ENCODE data around the gene CCDC187.
"Not testable (repeated sequence)": the region's sequence is repeated elsewhere in the genome, so short reads cannot be mapped to it uniquely, and the experiment has no call there.

The CCDC187 gene

DNA sequence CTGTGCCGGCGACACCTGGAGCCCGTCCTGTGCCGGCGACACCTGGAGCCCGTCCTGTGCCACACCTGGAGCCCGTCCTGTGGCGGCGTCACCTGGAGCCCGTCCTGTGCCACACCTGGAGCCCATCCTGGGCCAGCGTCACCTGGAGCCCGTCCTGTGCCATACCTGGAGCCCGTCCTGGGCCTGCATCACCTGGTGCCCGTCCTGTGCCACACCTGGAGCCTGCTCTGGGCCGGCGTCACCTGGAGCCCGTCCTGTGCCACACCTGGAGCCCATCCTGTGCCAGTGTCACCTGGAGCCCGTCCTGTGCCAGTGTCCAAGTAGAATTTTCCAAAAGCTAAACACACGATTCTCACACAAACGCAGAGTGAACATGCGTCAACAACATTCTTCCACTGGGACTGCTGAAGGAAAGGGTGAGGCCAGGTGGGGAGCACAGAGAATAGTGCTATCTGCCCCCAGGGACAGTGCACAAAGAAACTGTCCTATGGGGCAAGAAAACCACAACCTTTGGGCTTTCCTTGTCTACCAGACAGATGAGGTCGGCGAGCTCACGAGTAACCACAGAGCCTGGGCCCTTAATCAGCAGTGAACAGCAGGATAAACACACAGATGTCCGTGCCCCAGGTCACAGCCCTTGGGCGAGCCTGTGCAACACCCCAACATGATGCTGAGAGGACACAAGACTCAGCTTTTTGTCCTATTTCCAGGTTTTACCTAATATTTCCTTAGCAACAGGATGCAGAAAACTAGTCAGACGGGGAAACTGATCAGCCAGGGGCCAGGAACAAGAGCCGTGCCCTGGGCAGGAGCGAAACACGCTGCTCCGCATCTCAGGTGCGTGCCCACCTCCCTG, 66.2 kb downstream of the CCDC187 start:
- H3K4me3 ChIP-seq (ENCODE audit: low read length): no peak overlapping the region
- no peak for DNase-seq (ENCODE audit: low read depth, low spot score)

- not testable (repeated sequence) for DNase-seq (ENCODE audit: low read depth, low spot score); H3K4me3 ChIP-seq (ENCODE audit: low read length)
Observed at GRCh38 chr9:136236471-136237410, 67.2 kb downstream of the CCDC187 start.

GRCh38 chr9:136235709-136236455, 68.0 kb downstream of the CCDC187 start:
- H3K4me3 ChIP-seq (ENCODE audit: low read length): no peak overlapping the region
- no peak for DNase-seq (ENCODE audit: low read depth, low spot score)

DNA sequence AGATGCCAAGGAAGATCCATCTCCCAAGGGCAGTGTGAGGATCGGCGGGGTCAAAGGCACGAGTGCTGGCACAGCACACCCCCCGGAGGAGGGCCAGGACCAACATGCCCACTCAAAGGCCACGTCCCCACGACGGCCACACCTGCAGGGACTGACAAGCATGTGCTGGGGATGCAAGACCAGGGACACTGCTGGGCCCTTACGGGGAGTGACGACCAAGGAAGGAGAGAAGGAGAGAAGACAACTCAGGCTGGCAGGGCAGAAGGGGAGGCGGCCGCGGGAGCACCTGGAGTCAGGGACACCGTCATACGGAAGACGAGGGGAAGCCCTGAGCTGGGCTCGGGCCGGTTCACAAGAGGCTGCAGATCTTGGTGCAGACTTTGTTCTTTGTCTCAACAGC, 68.7 kb downstream of the CCDC187 start:
- DNase-seq (ENCODE audit: low read depth, low spot score): no peak
- no peak overlapping the region for H3K4me3 ChIP-seq (ENCODE audit: low read length)

GRCh38 chr9:136234597-136234996, 69.3 kb downstream of the CCDC187 start:
- no peak for DNase-seq (ENCODE audit: low read depth, low spot score)
- H3K4me3 ChIP-seq (ENCODE audit: low read length): no peak overlapping the region

GRCh38 chr9:136233868-136234267, 70.0 kb downstream of the CCDC187 start:
- no peak overlapping the region for H3K4me3 ChIP-seq (ENCODE audit: low read length)
- DNase-seq (ENCODE audit: low read depth, low spot score): no peak

GRCh38 chr9:136233411-136233810, 70.5 kb downstream of the CCDC187 start:
- no peak for DNase-seq (ENCODE audit: low read depth, low spot score)
- H3K4me3 ChIP-seq (ENCODE audit: low read length): no peak overlapping the region

DNA sequence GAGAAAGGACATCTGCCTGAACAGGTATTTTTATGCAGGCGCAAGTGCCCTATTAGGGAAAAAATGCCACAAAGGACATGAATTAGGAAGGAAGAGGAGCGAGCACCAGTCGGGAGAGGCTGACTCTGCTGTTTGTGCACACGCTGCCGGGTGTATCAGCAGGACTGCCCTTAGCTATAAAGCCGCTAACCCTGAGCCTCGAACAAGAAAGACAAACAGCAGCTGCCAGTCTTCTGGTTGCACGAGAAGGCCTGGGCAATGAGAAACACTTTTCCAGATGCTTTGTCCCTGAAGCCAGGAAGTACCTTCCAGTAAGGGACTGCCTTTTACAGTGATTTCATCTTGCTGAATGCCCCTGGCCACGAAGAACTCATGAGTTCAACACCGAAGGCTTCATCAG, 70.9 kb downstream of the CCDC187 start:
- no peak overlapping the region for H3K4me3 ChIP-seq (ENCODE audit: low read length)
- DNase-seq (ENCODE audit: low read depth, low spot score): no peak

DNA sequence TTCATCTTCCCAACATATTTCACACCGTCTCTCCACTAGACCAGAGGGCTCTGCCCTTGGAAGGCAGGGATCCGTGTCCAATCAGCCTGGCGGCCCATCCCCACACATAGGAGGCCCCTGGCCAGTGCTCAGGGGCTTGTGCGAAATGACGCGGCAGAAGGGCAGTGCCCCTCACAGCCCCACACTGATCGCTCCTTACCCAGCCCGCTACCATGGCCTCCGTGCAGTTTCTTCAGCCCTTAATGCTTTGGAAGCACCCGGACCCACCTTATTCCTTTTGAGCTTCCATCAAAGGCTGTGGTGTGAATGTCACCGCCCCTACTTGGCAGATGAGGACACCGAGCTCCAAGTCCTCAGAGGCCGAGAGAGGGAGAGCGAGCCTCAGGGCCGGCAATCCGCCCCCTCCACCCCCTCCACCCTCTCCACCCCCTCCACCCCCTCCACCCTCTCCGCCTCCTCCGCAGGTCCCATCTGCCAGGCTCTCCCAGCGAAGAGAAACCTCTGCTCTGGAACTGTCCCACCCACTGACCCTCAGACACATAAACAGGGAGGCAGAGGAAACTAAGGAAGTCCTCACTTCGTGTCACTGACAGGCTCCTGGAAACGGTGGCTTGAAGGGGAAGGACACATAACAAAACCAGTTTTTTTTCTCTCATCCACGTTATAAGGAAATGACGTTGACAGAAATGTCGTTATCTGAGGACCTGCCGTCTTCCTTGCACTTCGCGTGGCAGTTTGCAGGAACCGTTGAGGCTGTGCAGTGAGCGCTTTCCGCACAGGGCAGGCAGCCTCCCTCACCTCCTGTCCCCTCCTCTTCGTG, 72.2 kb downstream of the CCDC187 start:
- H3K4me3 ChIP-seq (ENCODE audit: low read length): no peak overlapping the region
- DNase-seq (ENCODE audit: low read depth, low spot score): no peak

GRCh38 chr9:136230773-136231172, 73.1 kb downstream of the CCDC187 start:
- H3K4me3 ChIP-seq (ENCODE audit: low read length): no peak overlapping the region
- DNase-seq (ENCODE audit: low read depth, low spot score): no peak

DNA sequence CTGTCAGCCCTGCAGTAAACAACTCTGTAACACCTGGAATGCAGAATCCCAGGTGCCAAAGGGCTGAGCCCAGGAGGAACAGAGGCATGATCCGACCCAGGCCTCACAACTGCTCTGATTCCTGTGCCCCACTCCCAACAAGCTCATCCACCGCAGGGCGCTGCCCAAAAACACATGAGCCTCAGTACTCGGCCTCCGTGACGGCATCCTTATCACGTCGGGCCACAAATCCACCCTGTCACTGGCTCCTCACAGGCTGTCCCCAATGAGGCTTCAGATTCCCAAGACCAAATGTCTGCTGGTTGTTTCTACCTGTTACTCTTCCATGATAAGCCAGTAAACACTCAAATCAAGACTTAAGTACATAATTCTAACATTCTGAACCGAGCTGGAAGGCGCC, 73.5 kb downstream of the CCDC187 start:
- DNase-seq (ENCODE audit: low read depth, low spot score): no peak
- no peak overlapping the region for H3K4me3 ChIP-seq (ENCODE audit: low read length)

GRCh38 chr9:136229096-136230065, 74.5 kb downstream of the CCDC187 start:
- no peak overlapping the region for H3K4me3 ChIP-seq (ENCODE audit: low read length)

DNA sequence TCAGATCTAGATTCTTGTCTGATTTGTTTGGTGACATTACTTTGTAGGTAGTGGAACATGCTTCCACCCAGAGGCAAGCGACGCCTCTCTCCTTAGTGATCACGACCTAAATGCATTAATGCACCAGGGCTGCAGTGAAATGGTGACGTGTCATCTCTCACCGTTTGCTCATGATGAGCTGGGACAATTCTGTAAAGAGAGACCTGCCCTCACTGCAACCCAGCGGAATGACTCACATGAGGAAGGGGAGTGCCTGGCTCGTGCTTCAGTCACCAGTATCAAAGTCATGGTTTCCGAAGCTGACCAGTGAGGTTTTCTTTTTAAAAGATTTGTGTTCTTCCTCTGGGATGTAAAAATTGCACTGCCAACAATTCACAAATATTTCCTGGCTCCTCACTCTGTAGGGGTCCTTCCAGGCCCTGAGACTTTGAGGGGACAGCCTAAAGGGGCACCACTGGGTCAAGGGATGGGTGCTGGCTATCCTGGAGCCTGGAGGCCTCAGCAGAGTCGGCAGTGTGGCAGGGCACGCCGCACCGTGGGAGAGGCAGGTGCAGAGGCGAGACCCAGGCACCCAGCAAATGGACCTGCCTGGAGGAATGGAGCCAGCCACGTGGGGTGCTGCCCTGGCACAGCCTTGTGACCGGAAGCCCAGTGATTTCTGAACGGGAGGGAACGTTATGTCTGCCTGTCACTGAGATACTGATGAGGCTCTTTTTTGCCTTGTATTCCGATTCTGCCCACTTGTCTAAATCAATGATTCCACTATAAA, 75.6 kb downstream of the CCDC187 start:
- no peak for DNase-seq (ENCODE audit: low read depth, low spot score)
- H3K4me3 ChIP-seq (ENCODE audit: low read length): no peak overlapping the region

More at GRCh38 chr9:136229096-136230065, 74.5 kb downstream of the CCDC187 start:
- no peak for DNase-seq (ENCODE audit: low read depth, low spot score)

GRCh38 chr9:136226680-136227407, 77.0 kb downstream of the CCDC187 start:
- no peak overlapping the region for H3K4me3 ChIP-seq (ENCODE audit: low read length)
- no peak for DNase-seq (ENCODE audit: low read depth, low spot score)

- peak overlapping the region; percentile 24 for H3K4me3 ChIP-seq (ENCODE audit: low read length)
Observed at GRCh38 chr9:136225748-136226679, 77.9 kb downstream of the CCDC187 start.

More at GRCh38 chr9:136225748-136226679, 77.9 kb downstream of the CCDC187 start:
- DNase-seq (ENCODE audit: low read depth, low spot score): peak; percentile 60

All from Jurkat, Clone E6-1 (cell line).